Left cardiac atrium (tissue), 4 donors: ENCODE data around the gene PGM3. TPM values are rescaled to one million over a fixed set of nuclear protein-coding genes. Genes with fewer than 3 reads are reported as not detected.

ENCODE experiments used
- ATAC-seq, 2 donors: fragments of 200-7000 bp; cut with Tn5 transposase; one replicate each; pipeline ENCODE4 v1.9.1; 2020; ENCODE audit warnings: mild to moderate bottlenecking in 2 of 2, moderate library complexity in 2 of 2
- DNase-seq: peaks from one replicate; pipeline ENCODE4 v3.0.0-alpha.2; 2020
- intact Hi-C, 2 donors: fragments of 100-400 bp; cut with DNase I; formaldehyde crosslinking; loops; one replicate each; pipeline versions ENCODE4 v1.14.1 to v1.15.1; 2022 to 2023
- long read RNA-seq: library from polyadenylated mRNA; unstranded; transcript quantifications from one replicate; pipeline ENCODE4 v2.0.0, GENCODE V29; 2021
- total RNA-seq, 2 donors: library from RNA; stranded (reverse); fragmentation: NEBNext Ultra II Directional; extraction: Animal tissue kit (Norgen Biotek cat#: 25700); gene quantifications; one replicate each; pipeline ENCODE4 v1.2.1, GENCODE V29; 2021
- donor health status: DM: no; HTN: yes; CAD: no.
- donor health status: DM: no; HTN: yes; CAD: no; lungs with severe emphysema.
- donor health status: DM: yes; HTN: yes; CAD: no.
- donor health status: Dilated cardiomyopathy.

The PGM3 gene, protein sequence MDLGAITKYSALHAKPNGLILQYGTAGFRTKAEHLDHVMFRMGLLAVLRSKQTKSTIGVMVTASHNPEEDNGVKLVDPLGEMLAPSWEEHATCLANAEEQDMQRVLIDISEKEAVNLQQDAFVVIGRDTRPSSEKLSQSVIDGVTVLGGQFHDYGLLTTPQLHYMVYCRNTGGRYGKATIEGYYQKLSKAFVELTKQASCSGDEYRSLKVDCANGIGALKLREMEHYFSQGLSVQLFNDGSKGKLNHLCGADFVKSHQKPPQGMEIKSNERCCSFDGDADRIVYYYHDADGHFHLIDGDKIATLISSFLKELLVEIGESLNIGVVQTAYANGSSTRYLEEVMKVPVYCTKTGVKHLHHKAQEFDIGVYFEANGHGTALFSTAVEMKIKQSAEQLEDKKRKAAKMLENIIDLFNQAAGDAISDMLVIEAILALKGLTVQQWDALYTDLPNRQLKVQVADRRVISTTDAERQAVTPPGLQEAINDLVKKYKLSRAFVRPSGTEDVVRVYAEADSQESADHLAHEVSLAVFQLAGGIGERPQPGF
- 10 to 100 TPM; 18.4 to 31.2 TPM for total RNA-seq
- long read RNA-seq, full-length matches to known transcripts: 26 of 38 reads
- long read RNA-seq, partial matches to known transcripts: 3 of 38 reads
- long read RNA-seq, other reads (novel, unspliced or antisense): 9 of 38 reads

DNA sequence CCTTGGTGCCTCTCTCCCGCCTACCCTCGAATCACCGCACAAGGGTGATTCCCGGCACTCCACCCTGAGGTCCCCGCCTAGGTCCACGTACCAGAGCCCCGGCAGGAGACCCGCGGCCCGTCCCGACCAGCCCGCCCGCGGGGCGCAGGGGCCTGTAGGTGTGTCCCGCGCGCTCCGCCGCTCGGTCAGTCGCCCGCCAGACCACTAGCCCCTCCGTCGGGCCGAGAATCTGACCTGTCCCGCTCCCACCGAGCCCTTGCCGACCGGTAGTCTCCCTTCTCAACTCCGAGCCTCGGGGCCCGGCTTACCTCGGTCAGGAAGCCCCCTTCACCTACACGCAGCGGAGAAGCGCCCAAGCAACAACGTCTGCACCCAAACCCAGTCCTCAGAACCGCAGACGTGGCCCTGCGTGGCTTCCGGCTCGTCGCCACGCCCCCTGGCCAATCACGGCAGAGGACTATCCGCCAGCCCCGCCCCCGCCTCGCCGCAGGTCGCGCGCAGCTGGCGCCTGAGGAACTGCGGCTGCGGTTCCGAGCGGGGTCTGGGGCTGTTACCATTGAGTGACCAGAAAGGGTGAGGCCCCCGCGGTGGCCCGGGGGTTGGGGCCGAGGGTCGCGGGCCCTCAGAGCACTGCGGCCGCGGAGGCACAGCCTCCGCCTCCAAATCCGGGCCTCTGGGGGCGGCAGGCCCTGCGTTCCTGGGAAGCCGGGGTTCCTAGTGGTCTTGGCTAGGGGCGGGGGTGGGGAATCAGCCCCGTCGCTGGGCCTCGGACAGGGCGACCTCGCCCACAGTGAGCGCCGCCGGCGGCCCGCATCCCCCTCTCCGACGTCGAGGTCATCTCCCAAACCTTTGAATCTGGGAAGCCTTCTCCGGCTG is at the start of gene PGM3, which contains the start of gene RWDD2A:
TSS of gene PGM3 (minus strand) at position 395 of the 876 bp plus-strand sequence. CDS start 2,253 bp downstream, outside the sequence.
TSS of gene RWDD2A (plus strand) at position 487 of the 876 bp plus-strand sequence. CDS start 1,095 bp downstream, outside the sequence.
- intact Hi-C loops: loop anchor here in 1 of 2 donors (5.0 kb wide), 1 partner anchor 126 kb away; the partner anchor contains the start of genes DOP1A and UBE3D
- peak; percentile 94 for DNase-seq
- peak; percentile 99 for ATAC-seq

- no peak for DNase-seq
- peak in 1 of 2 donors; percentile 56 for ATAC-seq
- intact Hi-C loops: loop anchor here in 1 of 2 donors (10.0 kb wide), 1 partner anchor 174 kb away; no protein-coding TSS in a partner anchor
Observed at GRCh38 chr6:83231146-83231545, 38.1 kb upstream of the PGM3 start.

GRCh38 chr6:83226517-83226916 is 33.5 kb upstream of the PGM3 start:
- intact Hi-C loops: no loop called here

DNA sequence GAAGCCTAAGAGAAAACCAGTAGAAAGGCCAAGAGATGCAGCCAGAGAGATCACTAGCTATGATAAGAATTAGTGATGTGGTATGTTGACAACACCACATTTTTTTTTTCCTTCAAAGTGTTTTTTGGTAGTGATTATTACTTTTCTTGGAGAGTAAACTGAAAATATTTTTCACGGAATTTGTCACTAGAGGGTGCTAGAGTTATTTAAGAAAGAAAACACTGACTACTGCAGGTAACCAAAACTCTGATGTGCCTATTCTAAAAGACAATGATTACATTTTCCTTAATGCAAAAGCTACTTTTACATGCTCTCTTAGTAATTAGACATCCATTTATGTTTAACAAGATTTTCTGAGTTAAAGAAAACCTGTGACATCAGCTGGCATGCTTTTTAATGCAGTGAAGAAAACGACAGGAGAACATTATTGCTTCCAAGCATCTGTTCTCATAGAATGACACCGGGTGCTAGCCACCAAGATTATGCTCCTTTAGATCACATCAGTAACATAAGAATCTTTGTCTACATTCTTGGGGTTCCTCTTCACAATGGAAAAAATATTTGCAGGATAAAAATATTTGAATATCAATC is 28.9 kb upstream of the PGM3 start:
- DNase-seq: no peak
- intact Hi-C loops: loop anchor here (2.0 to 5.0 kb wide), 2 partner anchors 290 to 293 kb away; partner anchors contain the start of gene PRSS35 (in 1 of the 2)
- peak in 1 of 2 donors; percentile 35 for ATAC-seq

More at GRCh38 chr6:83226517-83226916, 33.5 kb upstream of the PGM3 start:
- no peak for DNase-seq
- ATAC-seq: no peak

GRCh38 chr6:83221276-83221675 is 28.2 kb upstream of the PGM3 start:
- ATAC-seq (no peak), DNase-seq (no peak)
- intact Hi-C loops: loop anchor here in 1 of 2 donors (5.0 kb wide), 1 partner anchor 291 kb away; the partner anchor contains the start of gene PRSS35

GRCh38 chr6:83220121-83220520 is 27.1 kb upstream of the PGM3 start:
- no peak for ATAC-seq
- intact Hi-C loops: loop anchor here in 1 of 2 donors (5.0 kb wide), 1 partner anchor 292 kb away; the partner anchor contains the start of gene PRSS35

GRCh38 chr6:83218646-83219045 is 25.6 kb upstream of the PGM3 start:
- intact Hi-C loops: loop anchor here in 1 of 2 donors (10.0 kb wide), 1 partner anchor 154 kb away; the partner anchor contains the start of genes DOP1A and UBE3D
- no peak for ATAC-seq
- no peak for DNase-seq

More at GRCh38 chr6:83220121-83220520, 27.1 kb upstream of the PGM3 start:
- DNase-seq: no peak

- no peak for DNase-seq
- no peak for ATAC-seq
- intact Hi-C loops: loop anchor here in 1 of 2 donors (10.0 kb wide), 1 partner anchor 152 kb away; the partner anchor contains the start of genes DOP1A and UBE3D
Observed at GRCh38 chr6:83216806-83217205, 23.7 kb upstream of the PGM3 start.

DNA sequence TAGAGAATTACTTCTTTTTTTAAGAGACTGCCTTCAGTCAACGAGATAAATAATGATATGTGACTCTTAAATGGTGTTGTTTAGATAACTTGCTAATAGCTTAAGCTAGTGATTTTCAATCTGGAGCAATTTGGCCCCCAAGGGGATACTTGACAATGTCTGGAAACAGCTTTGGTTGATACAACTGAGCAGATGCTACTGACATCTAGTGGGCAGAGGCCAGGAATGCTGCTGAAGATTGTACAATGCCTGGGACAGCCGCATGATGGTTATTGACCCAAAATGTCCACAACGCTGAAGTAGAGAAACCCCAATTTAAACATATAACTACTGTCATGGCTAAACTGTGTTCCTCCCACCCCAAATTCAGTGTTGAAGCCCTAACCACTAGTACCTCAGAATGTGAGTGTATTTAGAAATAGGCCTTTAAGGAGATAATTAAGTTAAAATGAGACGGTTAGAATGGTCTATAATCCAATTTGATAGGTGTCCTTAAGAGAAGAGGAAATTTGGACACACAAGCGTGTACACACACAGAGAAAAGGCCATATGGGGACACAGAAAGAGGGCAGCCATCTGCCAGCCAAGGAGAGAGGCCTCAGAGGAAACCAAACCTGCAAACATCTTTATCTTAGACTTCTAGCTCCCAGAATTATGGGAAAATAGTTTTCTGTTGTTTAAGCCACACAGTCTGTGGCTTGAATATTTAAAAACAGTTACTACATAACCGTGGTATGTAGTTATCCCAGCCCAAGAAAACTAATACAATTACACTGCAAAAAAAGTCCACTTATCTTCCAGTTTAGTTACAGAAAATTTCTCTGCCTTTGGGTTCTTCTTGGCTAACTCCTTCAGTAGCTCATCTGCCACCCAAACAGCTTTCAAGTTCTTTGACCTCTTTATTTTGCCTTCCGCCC is 22.3 kb upstream of the PGM3 start:
- peak; percentile 66 for DNase-seq
- intact Hi-C loops: loop anchor here (2.0 to 10.0 kb wide), 2 partner anchors 149 to 151 kb away; partner anchors contain the start of genes DOP1A (in 2 of the 2) and UBE3D (in 1 of the 2)
- ATAC-seq: peak; percentile 94 to 95

DNA sequence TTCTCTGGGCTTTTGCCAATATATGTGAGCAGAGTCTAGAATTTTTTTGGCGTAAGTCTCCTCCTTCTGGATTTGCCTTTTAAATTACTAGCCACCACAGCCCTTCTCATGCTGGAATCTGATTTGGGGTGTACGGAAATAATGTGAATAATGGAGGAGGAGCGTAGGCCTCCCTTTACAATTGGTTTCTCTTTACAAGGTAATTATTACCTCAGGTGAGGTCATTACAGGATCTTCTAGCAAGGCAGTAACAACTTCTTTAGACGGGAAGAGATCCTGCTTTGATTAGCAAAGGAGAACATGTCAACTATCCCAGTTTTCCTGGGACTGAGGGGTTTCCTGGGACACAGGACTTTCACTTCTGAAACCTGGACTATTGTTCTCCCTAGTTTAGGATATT is 9.0 kb upstream of the PGM3 start:
- DNase-seq (no peak), ATAC-seq (no peak)
- intact Hi-C loops: no loop called here

GRCh38 chr6:83199863-83200225 is 6.8 kb upstream of the PGM3 start:
- intact Hi-C loops: no loop called here
- ATAC-seq: peak in 1 of 2 donors; percentile 82
- no peak for DNase-seq

DNA sequence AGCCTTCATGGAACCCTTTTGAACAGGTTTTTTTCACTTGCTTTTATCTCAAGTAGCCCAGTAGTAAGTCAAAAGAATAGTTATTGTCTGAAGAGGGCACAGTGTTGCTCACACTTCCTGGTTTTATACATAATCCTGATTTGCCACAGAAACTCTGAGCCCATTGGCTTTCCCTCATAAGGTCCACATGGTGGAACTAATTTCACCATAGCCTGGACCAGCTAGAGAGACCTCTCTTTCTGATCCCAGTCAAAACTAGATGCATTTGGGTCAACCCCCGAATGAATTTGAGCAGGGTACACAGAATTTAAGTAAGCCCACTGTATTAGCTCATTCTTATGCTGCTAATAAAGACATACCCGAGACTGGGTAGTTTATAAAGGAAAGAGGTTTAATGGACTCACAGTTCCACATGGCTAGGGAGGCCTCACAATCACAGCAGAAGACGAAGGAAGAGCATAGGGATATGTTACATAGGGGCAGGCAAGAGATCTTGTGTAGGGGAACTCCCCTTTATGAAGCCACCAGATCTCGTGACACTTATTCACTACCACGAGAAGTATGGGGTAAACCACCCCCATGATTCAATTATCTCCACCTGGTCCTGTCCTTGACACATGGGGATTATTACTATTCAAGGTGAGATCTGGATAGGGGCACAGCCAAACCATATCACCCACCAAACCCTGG is 6.3 kb upstream of the PGM3 start:
- DNase-seq: no peak
- ATAC-seq: no peak
- intact Hi-C loops: no loop called here

- intact Hi-C loops: no loop called here
- no peak for DNase-seq
- no peak for ATAC-seq
Observed at GRCh38 chr6:83198486-83199172, 5.6 kb upstream of the PGM3 start.

DNA sequence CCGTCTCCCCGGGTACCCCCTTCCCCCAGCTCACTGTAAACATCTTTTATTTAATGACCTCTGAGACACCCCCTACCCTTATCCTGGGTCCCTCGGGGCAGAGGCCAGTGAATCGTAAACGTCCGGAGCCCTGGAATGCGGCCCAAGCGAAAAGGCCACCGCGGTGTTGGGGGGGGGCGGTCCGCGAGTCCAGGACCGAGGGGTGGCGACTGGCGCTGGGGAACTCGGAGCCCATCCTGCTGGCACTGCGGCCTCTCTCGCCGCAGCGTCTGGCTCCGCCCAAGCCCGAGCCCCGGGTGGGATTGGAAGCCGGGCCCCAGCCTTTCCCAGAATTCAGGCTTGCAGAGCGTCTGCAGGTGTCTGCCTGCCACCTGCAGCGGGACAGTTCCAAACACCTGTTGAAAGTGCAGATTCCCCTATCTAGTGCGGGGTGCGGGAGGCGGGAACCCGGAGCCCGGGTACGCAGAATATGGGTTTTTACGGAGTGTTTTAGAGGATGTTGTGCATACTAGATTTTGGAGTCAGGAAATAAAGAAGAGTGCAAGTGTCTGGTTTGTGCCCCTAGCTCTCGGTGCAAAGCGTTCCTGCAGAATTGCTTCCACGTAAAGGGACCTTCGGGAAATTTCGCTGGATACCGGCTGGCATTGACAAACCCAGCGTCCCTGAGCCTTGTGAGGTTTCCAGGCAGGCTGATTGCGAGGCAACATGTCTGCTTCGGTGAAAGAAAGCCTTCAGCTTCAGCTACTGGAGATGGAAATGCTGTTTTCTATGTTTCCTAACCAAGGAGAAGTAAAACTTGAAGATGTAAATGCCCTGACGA is 892 bp upstream of the PGM3 start:
- DNase-seq (peak; percentile 64), ATAC-seq (peak; percentile 70 to 83)
- intact Hi-C loops: loop anchor here in 1 of 2 donors (5.0 kb wide), 1 partner anchor 127 kb away; the partner anchor contains the start of genes DOP1A and UBE3D

- intact Hi-C loops: loop anchor here in 1 of 2 donors (5.0 kb wide), 1 partner anchor 125 kb away; the partner anchor contains the start of genes DOP1A and UBE3D
- ATAC-seq (peak in 1 of 2 donors; percentile 7), DNase-seq (no peak)
Observed at GRCh38 chr6:83192456-83192855, 609 bp downstream of the PGM3 start.
